Heart right ventricle (tissue), 16 donors: ENCODE data around the gene TIMM22. TPM values are rescaled to one million over a fixed set of nuclear protein-coding genes. Genes with fewer than 3 reads are reported as not detected.
A peak's percentile ranks its signal among the peaks of the same experiment; 100 is the strongest.
"Not testable (repeated sequence)": the region's sequence is repeated elsewhere in the genome, so short reads cannot be mapped to it uniquely, and the experiment has no call there.

ENCODE experiments used
- ATAC-seq, 8 donors: fragments of 200-7000 bp; cut with Tn5 transposase; one replicate each; pipeline ENCODE4 v1.9.1; 2020; ENCODE audit warnings: mild to moderate bottlenecking in 8 of 8, moderate library complexity in 8 of 8, moderate number of reproducible peaks in 1 of 8
- DNase-seq, 2 donors: peaks; one replicate each; pipeline ENCODE4 v3.0.0-alpha.2; 2020
- H3K27ac ChIP-seq, 10 donors: fragments of 200-600 bp; sonication (generic) in 2 of 10; one replicate each; pipeline versions ENCODE4 v1.5.0 to v1.8.0; 2020 to 2022; ENCODE audit warnings: mild to moderate bottlenecking in 3 of 10
- H3K27me3 ChIP-seq, 7 donors: fragments of 200-600 bp; one replicate each; pipeline ENCODE4 v1.8.0; 2021 to 2022; ENCODE audit warnings: mild to moderate bottlenecking in 2 of 7
- H3K36me3 ChIP-seq, 9 donors: fragments of 200-600 bp; sonication (generic) in 1 of 9; one replicate each; pipeline versions ENCODE4 v1.5.0 to v1.8.0; 2020 to 2022; ENCODE audit warnings: mild to moderate bottlenecking in 2 of 9
- H3K4me1 ChIP-seq, 9 donors: fragments of 200-600 bp; sonication (generic) in 1 of 9; one replicate each; pipeline versions ENCODE4 v1.5.0 to v1.8.0; 2020 to 2022; ENCODE audit warnings: mild to moderate bottlenecking in 4 of 9
- H3K4me3 ChIP-seq, 10 donors: fragments of 200-600 bp; sonication (generic) in 2 of 10; one replicate each; pipeline versions ENCODE4 v1.5.0 to v1.8.0; 2020 to 2022; ENCODE audit warnings: mild to moderate bottlenecking in 7 of 10, moderate library complexity in 2 of 10
- H3K9me3 ChIP-seq, 11 donors: fragments of 200-600 bp in 10 of 11; sonication (generic) in 2 of 11; one replicate each; pipeline versions ENCODE4 v1.5.0 to v1.8.0; 2013 to 2022; ENCODE audit warnings: mild to moderate bottlenecking in 2 of 11, control low read depth in 1 of 11, moderate library complexity in 1 of 11
- WGBS, 2 donors: extraction: QIAGEN DNeasy Blood & Tissue Kit; methylation state at CpG; one replicate each; pipeline ENCODE4 v1.1.7; 2013; ENCODE audit warnings: inconsistent platforms in 1 of 2; 5-methylcytosine and 5-hydroxymethylcytosine counted together
- intact Hi-C, 10 donors: fragments of 100-400 bp; cut with DNase I; formaldehyde crosslinking; loops; one replicate each; pipeline versions ENCODE4 v1.11.1 to v1.14.2; 2022
- polyA plus RNA-seq, 2 donors: library from polyadenylated mRNA; stranded (reverse); fragments of 200-250 nt; gene quantifications; one replicate each; pipeline ENCODE4 v1.2.3, GENCODE V29; 2013
- total RNA-seq, 10 donors: library from RNA; stranded (reverse); fragmentation: NEBNext Ultra II Directional in 3 of 10; extraction: Animal tissue kit (Norgen Biotek cat#: 25700) in 3 of 10; gene quantifications; one replicate each; pipeline versions ENCODE4 v1.2.1 to v1.2.4, GENCODE V29; 2021 to 2023
- TF ChIP-seq, protein P1 (sequence below), 9 donors: fragments of 200-600 bp; sonication (generic) in 2 of 9; IDR thresholded peaks; one replicate each; pipeline versions ENCODE4 v1.5.0 to v1.8.0; 2021 to 2022; ENCODE audit warnings: antibody characterized with exemption in 9 of 9, mild to moderate bottlenecking in 5 of 9, moderate library complexity in 1 of 9
- donor health status: Arrhythmogenic right ventricular cardiomyopathy.
- donor health status: ischemic (EF 13 %, LVEDD 7.1; RV severe dilation, severe dysfunction).
- donor health status: healthy with polysubstance abuse.
- donor health status: DM: no; HTN: yes; CAD: no.
- donor health status: DM: no; HTN: no; CAD: no.
- donor health status: ischemic (EF 25% LVEDD 6.9; RV normal size, moderate dysfunction).
- donor health status: ischemic (EF 25% LVEDD 5.7; RV mildly dilated, moderate dysfunction).
- donor health status: healthy.
- donor health status: DM: yes; HTN: yes; CAD: no.
- donor health status: Ischemic cardiomyopathy.
- donor health status: ischemic (EF 35%, LVEDD 5.7; RV mildly dilated, moderate dysfunction).
- donor health status: nonischemic (EF 11% LVEDD 7.7; RV severe dilation, severe dysfunction).
- donor health status: DM: yes; HTN: yes; CAD: no.
- donor health status: PGD.
- donor health status: ischemic (EF 29% LVEDD 5.4; RV normal size, mild dysfunction).
- donor health status: nonischemic (EF 23%, LVEDD 6.1; RV moderate dilation, normal function).

Gene TIMM22
- total and polyA plus RNA-seq, 12 donors = 12.5 to 19.8 (median 17.5) TPM

- Histone ChIP-seq H3K27ac (peak overlapping the region; percentile 42 to 95 (median 83)), H3K27me3 (no peaks in the 10 kb centered on the region), H3K36me3 (peaks cover 0 to 52% (median 11%) of the 10 kb centered on the region in 9 donors), H3K9me3 (no peaks in the 10 kb centered on the region), H3K4me1 (peaks cover 8 to 60% (median 43%) of the 10 kb centered on the region in 9 donors), H3K4me3 (no peak overlapping the region)
- peak in 1 of 2 donors; percentile 14 for DNase-seq
- peak in 1 of 8 donors; percentile 20 for ATAC-seq
- TF ChIP-seq, protein P1, sequence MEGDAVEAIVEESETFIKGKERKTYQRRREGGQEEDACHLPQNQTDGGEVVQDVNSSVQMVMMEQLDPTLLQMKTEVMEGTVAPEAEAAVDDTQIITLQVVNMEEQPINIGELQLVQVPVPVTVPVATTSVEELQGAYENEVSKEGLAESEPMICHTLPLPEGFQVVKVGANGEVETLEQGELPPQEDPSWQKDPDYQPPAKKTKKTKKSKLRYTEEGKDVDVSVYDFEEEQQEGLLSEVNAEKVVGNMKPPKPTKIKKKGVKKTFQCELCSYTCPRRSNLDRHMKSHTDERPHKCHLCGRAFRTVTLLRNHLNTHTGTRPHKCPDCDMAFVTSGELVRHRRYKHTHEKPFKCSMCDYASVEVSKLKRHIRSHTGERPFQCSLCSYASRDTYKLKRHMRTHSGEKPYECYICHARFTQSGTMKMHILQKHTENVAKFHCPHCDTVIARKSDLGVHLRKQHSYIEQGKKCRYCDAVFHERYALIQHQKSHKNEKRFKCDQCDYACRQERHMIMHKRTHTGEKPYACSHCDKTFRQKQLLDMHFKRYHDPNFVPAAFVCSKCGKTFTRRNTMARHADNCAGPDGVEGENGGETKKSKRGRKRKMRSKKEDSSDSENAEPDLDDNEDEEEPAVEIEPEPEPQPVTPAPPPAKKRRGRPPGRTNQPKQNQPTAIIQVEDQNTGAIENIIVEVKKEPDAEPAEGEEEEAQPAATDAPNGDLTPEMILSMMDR (IDR thresholded peaks at IDR 0.05) = no peak
- intact Hi-C loops = loop anchor here in 3 of 10 donors (5.0 to 10.0 kb wide), 3 partner anchors 36 to 253 kb away; no protein-coding TSS in a partner anchor
- WGBS, 2 donors = 63 to 73% methylated on average over 20 of the region's 20 CpGs
These were observed 51.0 kb downstream of the TIMM22 start for GRCh38 chr17:1047879-1048470.

DNA sequence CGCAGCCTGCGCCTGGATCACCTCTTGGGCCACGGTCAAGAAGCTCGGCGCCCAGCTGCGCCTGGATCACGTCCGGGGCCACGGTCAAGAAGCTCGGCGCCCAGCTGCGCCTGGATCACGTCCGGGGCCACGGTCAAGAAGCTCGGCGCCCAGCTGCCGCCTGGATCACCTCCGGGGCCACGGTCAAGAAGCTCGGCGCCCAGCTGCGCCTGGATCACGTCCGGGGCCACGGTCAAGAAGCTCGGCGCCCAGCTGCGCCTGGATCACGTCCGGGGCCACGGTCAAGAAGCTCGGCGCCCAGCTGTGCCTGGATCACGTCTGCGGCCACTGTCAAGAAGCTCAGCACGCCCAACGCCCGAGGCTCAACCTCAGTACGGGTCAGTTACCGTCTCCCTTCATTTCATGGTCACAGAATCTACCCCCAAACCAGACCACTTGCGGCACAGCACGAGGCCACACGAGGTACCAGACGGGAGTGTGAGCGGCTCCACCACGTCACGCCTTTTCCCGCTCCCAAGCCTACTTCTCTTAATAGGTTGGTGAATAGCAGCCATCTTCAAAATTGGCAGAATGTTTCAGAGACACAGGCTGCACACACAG is 51.7 kb downstream of the TIMM22 start:
- not testable (repeated sequence) for H3K4me3 ChIP-seq, H3K9me3 ChIP-seq, ATAC-seq, H3K27me3 ChIP-seq
- Histone ChIP-seq H3K36me3 (peaks cover 0 to 55% (median 13%) of the 10 kb centered on the region in 9 donors), H3K4me1 (peaks cover 4 to 54% (median 37%) of the 10 kb centered on the region in 9 donors), H3K27ac (peak overlapping the region in 9 of 10 donors; percentile 42 to 95 (median 83))
- DNase-seq = peak in 1 of 2 donors; percentile 8
- intact Hi-C loops = loop anchor here in 3 of 10 donors (5.0 to 10.0 kb wide), 3 partner anchors 36 to 254 kb away; no protein-coding TSS in a partner anchor
- WGBS, 2 donors = 83 to 86% methylated on average over 47 to 49 of the region's 49 CpGs

DNA sequence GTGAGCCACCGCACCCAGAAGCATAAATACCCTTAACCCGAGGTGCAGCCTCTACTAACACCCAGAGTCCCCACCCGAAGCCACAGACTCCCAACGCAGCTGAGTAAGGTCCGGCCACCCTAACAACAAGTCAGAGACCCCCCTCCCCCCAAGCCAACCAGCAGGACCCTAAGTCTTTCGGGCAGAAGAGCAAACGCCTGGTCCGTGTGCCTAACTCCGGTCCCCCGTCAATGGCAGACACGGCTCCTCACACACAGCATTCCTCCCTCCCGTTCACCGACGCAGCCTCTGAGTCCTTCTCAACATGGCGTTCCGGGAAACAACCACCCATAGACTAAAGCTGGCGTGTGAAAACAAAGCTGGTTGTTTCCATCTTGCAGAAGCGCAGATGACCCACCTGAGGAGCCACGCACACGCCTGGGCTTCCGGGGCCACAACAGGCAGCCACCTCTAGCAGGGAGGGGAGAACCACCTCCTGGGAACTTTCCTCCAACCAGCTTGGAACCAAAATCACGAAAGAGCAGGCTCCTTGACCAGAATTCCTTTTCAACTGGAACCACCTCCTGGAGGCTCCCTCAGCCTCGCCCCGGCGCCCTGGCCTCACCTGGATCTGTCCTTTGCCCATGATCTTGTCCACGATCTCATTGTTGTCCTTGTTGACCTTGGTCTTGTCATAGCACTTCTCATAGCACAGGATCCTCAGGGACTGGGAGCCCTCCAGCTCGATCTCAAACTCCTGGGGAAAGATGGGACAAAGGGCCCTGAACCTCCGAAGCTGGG is 52.7 kb downstream of the TIMM22 start:
- intact Hi-C loops = loop anchor here in 8 of 10 donors (5.0 to 10.0 kb wide), 5 partner anchors 37 to 255 kb away; no protein-coding TSS in a partner anchor
- Histone ChIP-seq H3K4me3 (no peak overlapping the region), H3K4me1 (peaks cover 2 to 50% (median 30%) of the 10 kb centered on the region in 9 donors), H3K36me3 (peaks cover 0 to 63% (median 18%) of the 10 kb centered on the region in 9 donors), H3K27ac (peak overlapping the region in 2 of 10 donors; percentile 14 to 40), H3K27me3 (no peaks in the 10 kb centered on the region), H3K9me3 (no peaks in the 10 kb centered on the region)
- TF ChIP-seq, protein P1 (IDR thresholded peaks at IDR 0.05) = no peak
- DNase-seq (peak in 1 of 2 donors; percentile 10), ATAC-seq (no peak)
- 88 to 92% methylated on average over 28 of the region's 28 CpGs for WGBS, 2 donors

DNA sequence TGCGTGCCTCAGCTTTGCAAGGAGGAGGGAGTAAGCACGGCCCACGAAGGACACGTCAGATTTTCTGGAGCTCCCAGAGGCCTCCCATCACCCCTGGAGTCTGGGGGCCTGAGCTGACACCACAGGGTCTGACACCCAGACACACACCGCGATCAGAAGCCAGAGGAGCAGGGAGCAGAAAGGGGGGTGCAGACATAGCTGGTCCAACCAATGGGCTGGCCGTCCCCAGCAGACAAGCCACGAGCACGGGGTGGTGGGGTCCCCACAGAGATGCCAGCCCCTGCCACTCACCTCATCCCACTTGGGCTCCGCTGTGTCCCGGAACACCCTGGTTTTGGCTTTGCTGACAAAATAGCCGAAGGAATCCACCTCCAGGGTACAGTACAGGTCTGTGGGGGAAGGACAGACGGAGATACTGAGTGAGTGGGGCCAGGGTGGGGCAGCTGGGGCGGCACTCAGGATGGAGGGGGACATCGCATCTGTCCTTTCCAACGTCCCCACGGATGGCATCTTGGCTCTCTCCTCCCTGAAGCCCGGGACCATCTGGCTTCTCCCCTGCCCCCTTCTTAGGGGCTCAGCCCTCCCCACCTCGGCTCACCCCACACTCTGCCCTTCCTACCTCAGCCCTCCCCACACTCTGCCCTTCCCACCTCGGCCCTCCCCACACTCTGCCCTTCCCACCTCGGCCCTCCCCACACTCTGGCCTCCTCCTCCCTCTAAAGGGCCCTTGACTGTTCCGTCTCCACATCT is 53.5 kb downstream of the TIMM22 start:
- peak overlapping the region in 2 of 10 donors; percentile 9 to 14 for H3K27ac ChIP-seq
- ATAC-seq = no peak
- intact Hi-C loops = loop anchor here in 7 of 10 donors (5.0 to 10.0 kb wide), 4 partner anchors 48 to 256 kb away; no protein-coding TSS in a partner anchor

More for the DNA sequence above, 53.5 kb downstream of the TIMM22 start:
- Histone ChIP-seq H3K9me3 (no peaks in the 10 kb centered on the region), H3K4me3 (no peak overlapping the region), H3K4me1 (peaks cover 1 to 47% (median 22%) of the 10 kb centered on the region in 9 donors), H3K27me3 (no peaks in the 10 kb centered on the region), H3K36me3 (peaks cover 0 to 64% (median 24%) of the 10 kb centered on the region in 9 donors)
- 80 to 82% methylated on average over 22 of the region's 22 CpGs for WGBS, 2 donors
- TF ChIP-seq, protein P1 (IDR thresholded peaks at IDR 0.05) = no peak
- peak in 1 of 2 donors; percentile 4 for DNase-seq
